ENCODE data around the gene UBL4A. TPM values are rescaled to one million over a fixed set of nuclear protein-coding genes. Genes with fewer than 3 reads are reported as not detected.
A peak's percentile ranks its signal among the peaks of the same experiment; 100 is the strongest.

The UBL4A gene
- total and polyA plus RNA-seq, 9 of the 15 experiments (the other 6 are each of a cell fraction or from before 2014, with no cell fraction given) = 15.2 to 140 (median 100) TPM

GRCh38 chrX:154495472-154495922, 9.1 kb upstream of the UBL4A start (continued):
- TF ChIP-seq PRDM10 (IDR thresholded peaks at IDR 0.05; ENCODE audit: partially characterized antibody) = peak; percentile 22
- TF ChIP-seq NCOA1 (IDR thresholded peaks at IDR 0.05; ENCODE audit: low read depth) = peak; percentile 27; the same call in 1 of the 2 replicates
- peak; percentile 59; the same call in 1 of the 2 replicates for TF ChIP-seq SMAD4 (CRISPR knock-in tag; conservative IDR thresholded peaks at IDR 0.05)
- 0 out of 2 replicates have a peak, but pooled peaks have one; percentile 13 for TF ChIP-seq MEF2D (tag; conservative IDR thresholded peaks at IDR 0.05; ENCODE audit: low read depth)
- TF ChIP-seq MCM3 (IDR thresholded peaks at IDR 0.05) = no peak
- peak; percentile 92 for TF ChIP-seq MAFK (IDR thresholded peaks at IDR 0.05; ENCODE audit: low read length)
- no peak for TF ChIP-seq SMARCB1 (IDR thresholded peaks at IDR 0.05; ENCODE audit: insufficient read length, low read depth)
- no peak for TF ChIP-seq GTF2B (IDR thresholded peaks at IDR 0.05; ENCODE audit: extremely low read depth, insufficient read length)
- TF ChIP-seq SRF (CRISPR knock-in tag; IDR thresholded peaks at IDR 0.05) = peak in 1 of 2 experiments; percentile 69; a peak in 2 of 4 replicates
- TF ChIP-seq NEUROD1 (IDR thresholded peaks at IDR 0.05; ENCODE audit: borderline replicate concordance, low read depth, low read length, partially characterized antibody) = no peak
- no peak for TF ChIP-seq WHSC1 (IDR thresholded peaks at IDR 0.05; ENCODE audit: low read length)
